B cell (primary cell): ENCODE data around the gene BIRC5. TPM values are rescaled to one million over a fixed set of nuclear protein-coding genes. Genes with fewer than 3 reads are reported as not detected.

Source experiments
- ATAC-seq: fragments of 200-7000 bp; cut with Tn5 transposase; one replicate; pipeline ENCODE4 v1.10.0; 2021; ENCODE audit warnings: low read depth, mild to moderate bottlenecking, moderate number of reproducible peaks, moderate library complexity
- CTCF ChIA-PET: fragments of 350-600 bp; sonication (Branson Sonifier 250); formaldehyde crosslinking; loops from one replicate; lab custom pipeline; 2021; ENCODE audit warnings: antibody characterized with exemption, inconsistent platforms; lab: Charles Lee
- POLR2A ChIA-PET: fragments of 350-600 bp; sonication (Branson Sonifier 250); formaldehyde crosslinking; loops from one replicate; lab custom pipeline; 2021; ENCODE audit warnings: antibody characterized with exemption; lab: Charles Lee
- DNase-seq: peaks from one replicate; pipeline ENCODE4 v3.0.0; 2013
- H2AFZ ChIP-seq: 2 replicates; pipeline ENCODE4 v1.6.1; 2012; ENCODE audit warnings: mild to moderate bottlenecking, low read depth, low read length; ENCODE audit not compliant: insufficient read depth, poor library complexity, severe bottlenecking
- H3K27ac ChIP-seq, 2 donors: 1 replicate in 1 of 2; 2 replicates in 1 of 2; pipeline ENCODE4 v1.5.1; 2012 to 2013; ENCODE audit warnings: low read length in 2 of 2, mild to moderate bottlenecking in 2 of 2, moderate library complexity in 1 of 2
- H3K27me3 ChIP-seq, 4 experiments: fragments of 200-600 bp in 1 of 4; sonication (generic) in 1 of 4; replicated peaks in 1 of 4; 1 replicate in 2 of 4; 2 replicates in 2 of 4; pipeline versions ENCODE4 v1.6.1 to v1.7.0; 2013 to 2016; ENCODE audit warnings: low read length in 3 of 4, mild to moderate bottlenecking in 2 of 4, mixed read lengths in 1 of 4, moderate library complexity in 1 of 4; ENCODE audit not compliant: insufficient read depth in 4 of 4, control insufficient read depth in 3 of 4; ENCODE audit errors: control extremely low read depth in 1 of 4
- H3K36me3 ChIP-seq, 2 experiments: replicated peaks in 1 of 2; 1 replicate in 1 of 2; 2 replicates in 1 of 2; pipeline versions ENCODE4 v1.6.1 to v1.7.1; 2013; ENCODE audit warnings: low read length in 1 of 2; ENCODE audit not compliant: insufficient read depth in 2 of 2, control insufficient read depth in 1 of 2; ENCODE audit errors: control extremely low read depth in 1 of 2, extremely low read depth in 1 of 2
- H3K4me1 ChIP-seq, 2 donors: fragments of 200-600 bp in 1 of 2; sonication (generic) in 1 of 2; 1 replicate in 1 of 2; 2 replicates in 1 of 2; pipeline versions ENCODE4 v1.5.1 to v1.6.1; 2013 to 2017; ENCODE audit warnings: low read length in 2 of 2; ENCODE audit not compliant: control insufficient read depth in 2 of 2, insufficient read depth in 2 of 2
- H3K4me2 ChIP-seq: replicated peaks from 2 replicates; pipeline ENCODE3; 2012; ENCODE audit warnings: mild to moderate bottlenecking, low read depth, low read length; ENCODE audit not compliant: poor library complexity, severe bottlenecking
- H3K4me3 ChIP-seq, 5 experiments: fragments of 200-600 bp in 1 of 5; sonication (generic) in 1 of 5; 1 replicate in 3 of 5; 2 replicates in 2 of 5; pipeline versions ENCODE4 v1.5.1 to v1.7.0; 2011 to 2016; ENCODE audit warnings: low read length in 4 of 5, mild to moderate bottlenecking in 4 of 5, low read depth in 2 of 5, control low read depth in 1 of 5, moderate library complexity in 1 of 5; ENCODE audit not compliant: insufficient read depth in 1 of 5; ENCODE audit errors: control extremely low read depth in 1 of 5, extremely low read depth in 1 of 5
- H3K79me2 ChIP-seq: fragments of 200-600 bp; sonication (generic); one replicate; pipeline ENCODE4 v1.6.0; 2016; ENCODE audit warnings: low read length; ENCODE audit not compliant: control insufficient read depth, insufficient read depth
- H3K9ac ChIP-seq: fragments of 200-600 bp; sonication (generic); 2 replicates; pipeline ENCODE4 v1.6.1; 2017; ENCODE audit warnings: mild to moderate bottlenecking, low read length, moderate library complexity
- H3K9me3 ChIP-seq, 3 donors: one replicate each; pipeline versions ENCODE4 v1.6.1 to v1.7.1; 2013; ENCODE audit warnings: low read length in 2 of 3; ENCODE audit not compliant: control insufficient read depth in 2 of 3, insufficient read depth in 1 of 3; ENCODE audit errors: control extremely low read depth in 1 of 3
- H4K20me1 ChIP-seq: 2 replicates; pipeline ENCODE4 v1.6.0; 2012; ENCODE audit warnings: mild to moderate bottlenecking, low read length; ENCODE audit not compliant: insufficient read depth, control insufficient read depth, poor library complexity, severe bottlenecking
- H3K27ac Mint-ChIP-seq: one replicate; pipeline ENCODE4 v1.8.0; 2021; ENCODE audit warnings: mixed read lengths
- H3K27me3 Mint-ChIP-seq: one replicate; pipeline ENCODE4 v1.8.0; 2021; ENCODE audit warnings: mixed read lengths
- H3K4me1 Mint-ChIP-seq: one replicate; pipeline ENCODE4 v1.8.0; 2021; ENCODE audit warnings: mixed read lengths
- H3K4me3 Mint-ChIP-seq: one replicate; pipeline ENCODE4 v1.8.0; 2021; ENCODE audit warnings: mixed read lengths
- H3K9me3 Mint-ChIP-seq: one replicate; pipeline ENCODE4 v1.8.0; 2022; ENCODE audit warnings: mixed read lengths; ENCODE audit not compliant: insufficient read depth
- EZH2 ChIP-seq: IDR thresholded peaks from 2 replicates; pipeline ENCODE4 v1.6.1; 2012; ENCODE audit warnings: borderline replicate concordance, low read depth, mild to moderate bottlenecking, moderate library complexity, low read length; ENCODE audit not compliant: insufficient read depth, poor library complexity, severe bottlenecking
- WGBS: methylation state at CpG from one replicate; pipeline ENCODE4 v1.1.5; 2013; ENCODE audit warnings: missing lambda C conversion rate; ENCODE audit not compliant: insufficient coverage; 5-methylcytosine and 5-hydroxymethylcytosine counted together
- intact Hi-C: fragments of 100-400 bp; cut with micrococcal nuclease; formaldehyde crosslinking; loops from one replicate; pipeline ENCODE4 v1.10.0; 2022
- polyA plus RNA-seq: library from polyadenylated mRNA; depleted of rRNA; stranded (reverse); fragments of >200 nt; gene quantifications from 2 replicates; pipeline ENCODE4 v1.2.3, GENCODE V29; 2012
- total RNA-seq, 2 donors: library from RNA; stranded (reverse); fragments of 120-200 nt in 1 of 2; gene quantifications; 1 replicate in 1 of 2; 2 replicates in 1 of 2; pipeline versions ENCODE4 v1.2.3 to v1.2.4, GENCODE V29; 2013 to 2022
- TF ChIP-seq, protein P1 (sequence below): fragments of 200-600 bp; IDR thresholded peaks from one replicate; pipeline ENCODE4 v1.8.0; 2022; ENCODE audit warnings: antibody characterized with exemption, mild to moderate bottlenecking

BIRC5 gene
- total and polyA plus RNA-seq, 2 donors (not counting 1 experiment from before 2014, with no cell fraction given), result 0.33 to 0.84 TPM

DNA sequence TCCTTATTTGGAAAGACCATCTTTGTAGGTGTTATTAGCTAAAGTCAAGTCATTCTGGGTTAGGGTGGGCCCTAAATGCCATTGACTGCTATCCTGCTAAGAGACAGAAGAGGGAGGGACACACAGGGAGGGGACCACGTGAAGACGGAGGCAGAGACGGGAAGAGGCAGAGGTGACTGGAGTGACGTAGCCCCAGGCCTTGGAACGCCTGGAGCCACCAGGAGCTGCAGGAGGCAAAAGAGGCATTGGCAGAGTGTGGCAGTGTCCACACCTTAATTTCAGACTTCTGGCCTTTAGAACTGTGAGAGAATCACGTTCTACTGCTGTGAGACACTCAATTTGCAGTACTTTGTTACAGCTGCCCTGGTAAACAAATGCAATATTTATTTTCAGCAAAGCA lies 13.6 kb upstream of the BIRC5 start:
- peaks cover 0 to 4% of the 10 kb centered on the region in 2 donors for H3K4me1 ChIP-seq
- peaks cover 0 to 4% (median 0%) of the 10 kb centered on the region in 3 donors for H3K9me3 ChIP-seq
- ChIA-PET CTCF (interaction anchor here (0.7 to 0.8 kb wide), 2 partner anchors 14 to 25 kb away, joined by 3 read pairs; partner anchors contain the start of genes AFMID and TK1), POLR2A (interaction anchor here (0.7 kb wide), 1 partner anchor 32 kb away, joined by 4 read pairs; no protein-coding TSS in a partner anchor)
- H3K27ac ChIP-seq, result no peak overlapping the region
- no peak for TF ChIP-seq EZH2
- TF ChIP-seq, protein P1, sequence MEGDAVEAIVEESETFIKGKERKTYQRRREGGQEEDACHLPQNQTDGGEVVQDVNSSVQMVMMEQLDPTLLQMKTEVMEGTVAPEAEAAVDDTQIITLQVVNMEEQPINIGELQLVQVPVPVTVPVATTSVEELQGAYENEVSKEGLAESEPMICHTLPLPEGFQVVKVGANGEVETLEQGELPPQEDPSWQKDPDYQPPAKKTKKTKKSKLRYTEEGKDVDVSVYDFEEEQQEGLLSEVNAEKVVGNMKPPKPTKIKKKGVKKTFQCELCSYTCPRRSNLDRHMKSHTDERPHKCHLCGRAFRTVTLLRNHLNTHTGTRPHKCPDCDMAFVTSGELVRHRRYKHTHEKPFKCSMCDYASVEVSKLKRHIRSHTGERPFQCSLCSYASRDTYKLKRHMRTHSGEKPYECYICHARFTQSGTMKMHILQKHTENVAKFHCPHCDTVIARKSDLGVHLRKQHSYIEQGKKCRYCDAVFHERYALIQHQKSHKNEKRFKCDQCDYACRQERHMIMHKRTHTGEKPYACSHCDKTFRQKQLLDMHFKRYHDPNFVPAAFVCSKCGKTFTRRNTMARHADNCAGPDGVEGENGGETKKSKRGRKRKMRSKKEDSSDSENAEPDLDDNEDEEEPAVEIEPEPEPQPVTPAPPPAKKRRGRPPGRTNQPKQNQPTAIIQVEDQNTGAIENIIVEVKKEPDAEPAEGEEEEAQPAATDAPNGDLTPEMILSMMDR, result no peak
- H3K9ac ChIP-seq, result no peak overlapping the region
- Mint-ChIP-seq H3K4me1 (peaks cover 8% of the 10 kb centered on the region), H3K27me3 (no peaks in the 10 kb centered on the region), H3K4me3 (no peak overlapping the region), H3K27ac (no peak overlapping the region), H3K9me3 (no peaks in the 10 kb centered on the region)
- ATAC-seq (no peak), DNase-seq (no peak)
- no peaks in the 10 kb centered on the region for H3K79me2 ChIP-seq
- no peaks in the 10 kb centered on the region for H3K36me3 ChIP-seq
- no peaks in the 10 kb centered on the region for H3K27me3 ChIP-seq
- H3K4me3 ChIP-seq, result no peak overlapping the region
- no peaks in the 10 kb centered on the region for H4K20me1 ChIP-seq
- no peak overlapping the region for H3K4me2 ChIP-seq
- intact Hi-C loops, result no loop called here
- WGBS, result 99% methylated on average over 6 of the region's 6 CpGs
- no peak overlapping the region for H2AFZ ChIP-seq

DNA sequence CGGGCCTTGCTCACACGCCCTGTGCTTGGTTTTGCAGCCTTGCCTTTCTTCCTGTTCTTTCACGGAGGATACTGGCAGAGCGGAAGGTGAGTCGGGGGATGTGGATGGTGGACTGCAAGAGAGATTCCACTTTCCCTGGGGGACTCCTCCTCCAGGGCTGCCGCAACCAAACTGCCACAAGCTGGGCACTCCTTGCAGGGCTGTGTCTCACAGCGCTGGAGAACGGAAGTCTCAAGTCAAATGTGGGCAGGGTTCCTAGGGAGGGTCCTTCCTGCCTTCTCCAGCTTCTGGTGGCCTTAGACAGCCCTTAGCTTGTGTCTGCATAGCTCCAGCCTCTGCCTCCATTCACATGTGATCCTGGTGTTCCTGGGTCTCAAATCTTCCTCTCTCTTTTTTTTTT lies 11.4 kb upstream of the BIRC5 start:
- no peak overlapping the region for H2AFZ ChIP-seq
- peaks cover 0 to 4% of the 10 kb centered on the region in 2 donors for H3K4me1 ChIP-seq
- Mint-ChIP-seq H3K4me3 (no peak overlapping the region), H3K4me1 (peaks cover 8% of the 10 kb centered on the region), H3K9me3 (no peaks in the 10 kb centered on the region), H3K27me3 (no peaks in the 10 kb centered on the region), H3K27ac (no peak overlapping the region)
- TF ChIP-seq, protein P1, result no peak
- no peak for TF ChIP-seq EZH2
- no peak for DNase-seq
- peaks cover 0 to 4% (median 0%) of the 10 kb centered on the region in 3 donors for H3K9me3 ChIP-seq
- ATAC-seq, result no peak
- H3K4me2 ChIP-seq, result no peak overlapping the region
- H3K4me3 ChIP-seq, result no peak overlapping the region
- WGBS, result 83% methylated on average over 3 of the region's 8 CpGs
- POLR2A ChIA-PET, result interaction anchor here (0.6 to 0.7 kb wide), 5 partner anchors 10 to 1105 kb away, joined by 3 to 9 read pairs (median 4); no protein-coding TSS in a partner anchor
- H3K9ac ChIP-seq, result no peak overlapping the region
- intact Hi-C loops, result no loop called here
- H3K36me3 ChIP-seq, result no peaks in the 10 kb centered on the region
- CTCF ChIA-PET, result interaction anchor here (1.2 to 1.7 kb wide), 3 partner anchors 34 to 118 kb away, joined by 3 to 4 read pairs (median 3); no protein-coding TSS in a partner anchor
- no peaks in the 10 kb centered on the region for H3K27me3 ChIP-seq
- no peaks in the 10 kb centered on the region for H3K79me2 ChIP-seq
- no peak overlapping the region for H3K27ac ChIP-seq
- no peaks in the 10 kb centered on the region for H4K20me1 ChIP-seq
